ENCODE measurements around the gene TNFRSF4. TPM values are rescaled to one million over a fixed set of nuclear protein-coding genes. Genes with fewer than 3 reads are reported as not detected.

TNFRSF4 gene
- total and polyA plus RNA-seq, 10 of the 15 experiments (the other 5 are each of a cell fraction or from before 2014, with no cell fraction given), result 0.05 to 7.3 (median 2.5) TPM; not detected in 1

DNA sequence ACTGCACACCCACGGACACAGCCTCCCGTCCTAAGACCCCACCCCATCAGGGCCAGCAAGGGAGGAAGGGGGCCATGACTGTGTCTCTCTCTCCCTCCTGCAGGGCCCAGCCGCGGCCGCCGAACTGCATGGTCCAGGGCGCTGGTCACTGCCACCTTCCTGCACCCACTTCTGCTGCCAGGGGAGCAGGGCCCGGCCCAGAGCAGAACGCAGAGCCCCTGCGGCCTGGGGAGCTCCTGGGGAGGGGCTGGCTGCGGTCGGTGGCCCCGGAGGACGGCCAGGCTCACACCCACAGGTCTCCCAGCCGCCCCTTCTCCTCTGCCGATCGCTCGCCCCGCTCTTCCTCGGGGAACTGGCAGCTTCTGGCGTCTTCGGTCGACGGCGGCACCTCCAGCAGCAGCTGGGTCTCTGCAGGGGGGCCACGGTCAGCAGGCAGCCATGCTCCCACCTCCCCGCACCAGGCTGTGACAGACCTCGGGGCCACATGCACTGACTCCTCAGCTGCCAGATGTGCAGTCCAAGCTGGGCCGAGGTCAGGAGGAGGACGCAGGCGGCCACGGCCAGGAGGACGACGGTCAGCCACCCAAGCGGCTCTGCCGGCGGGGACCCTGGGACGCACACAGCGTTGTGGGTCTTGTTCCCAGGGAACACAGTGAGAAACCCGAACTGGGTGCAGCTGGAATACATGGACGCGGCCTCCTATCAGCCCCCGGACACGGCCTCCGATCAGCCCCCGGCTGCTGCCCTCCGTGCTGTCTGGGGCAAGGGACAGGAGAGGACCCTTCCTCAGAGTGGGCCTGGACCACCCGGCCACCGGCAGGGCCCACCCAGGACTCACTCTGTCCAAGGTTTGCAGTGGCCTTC is 10.2 kb downstream of the TNFRSF4 start:
- TF ChIP-seq, protein P1, sequence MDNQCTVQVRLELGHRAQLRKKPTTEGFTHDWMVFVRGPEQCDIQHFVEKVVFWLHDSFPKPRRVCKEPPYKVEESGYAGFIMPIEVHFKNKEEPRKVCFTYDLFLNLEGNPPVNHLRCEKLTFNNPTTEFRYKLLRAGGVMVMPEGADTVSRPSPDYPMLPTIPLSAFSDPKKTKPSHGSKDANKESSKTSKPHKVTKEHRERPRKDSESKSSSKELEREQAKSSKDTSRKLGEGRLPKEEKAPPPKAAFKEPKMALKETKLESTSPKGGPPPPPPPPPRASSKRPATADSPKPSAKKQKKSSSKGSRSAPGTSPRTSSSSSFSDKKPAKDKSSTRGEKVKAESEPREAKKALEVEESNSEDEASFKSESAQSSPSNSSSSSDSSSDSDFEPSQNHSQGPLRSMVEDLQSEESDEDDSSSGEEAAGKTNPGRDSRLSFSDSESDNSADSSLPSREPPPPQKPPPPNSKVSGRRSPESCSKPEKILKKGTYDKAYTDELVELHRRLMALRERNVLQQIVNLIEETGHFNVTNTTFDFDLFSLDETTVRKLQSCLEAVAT (IDR thresholded peaks at IDR 0.05), result 0 out of 2 replicates have a peak, but pooled peaks have one; percentile 37
- TF ChIP-seq ZZZ3 (IDR thresholded peaks at IDR 0.05; ENCODE audit: control insufficient read depth, insufficient read length, low read depth), result no peak
- DNase-seq (ENCODE audit: low read depth, low spot score) (no peak), FAIRE-seq (no peak), ATAC-seq (no peak)
- H3K27ac ChIP-seq (ENCODE audit: control insufficient read depth, insufficient read depth), result no peak overlapping the region
- RAD21 ChIA-PET (ENCODE audit: unreplicated experiment), result no interaction called here
- no peaks in the 10 kb centered on the region for H4K20me1 ChIP-seq (ENCODE audit: control insufficient read depth, insufficient read depth)
- no peaks in the 10 kb centered on the region for H3K36me3 ChIP-seq (ENCODE audit: control insufficient read depth in 2 of 2, insufficient read depth in 2 of 2, low read length in 1 of 2)
- no peak overlapping the region for H2AFZ ChIP-seq (ENCODE audit: control insufficient read depth, low read depth, low read length)
- POLR2A ChIA-PET, result no interaction called here
- BruUV-seq (replicated peaks), result no TSS peak
- no peak overlapping the region for H3K4me3 ChIP-seq
- no peak overlapping the region for H3K9ac ChIP-seq (ENCODE audit: control insufficient read depth, insufficient read depth, low read length)
- peaks cover 0 to 8% of the 10 kb centered on the region in 2 experiments; a peak in 1 of 4 replicates for H3K27me3 ChIP-seq (replicated peaks in 1 of 2; ENCODE audit: control insufficient read depth in 2 of 2, insufficient read depth in 2 of 2, low read length in 1 of 2)
- H3K4me2 ChIP-seq (ENCODE audit: control insufficient read depth, insufficient read depth), result no peak overlapping the region
- peaks cover 23% of the 10 kb centered on the region for H3K4me1 ChIP-seq (ENCODE audit: control insufficient read depth, insufficient read depth, low read length)
- intact Hi-C loops (cut with micrococcal nuclease; ENCODE audit: unreplicated experiment), result no loop called here
- in situ Hi-C loops (cut with MboI), result no loop called here
- CTCF ChIA-PET, result no interaction called here
- no peaks in the 10 kb centered on the region for H3K79me2 ChIP-seq (ENCODE audit: control insufficient read depth, insufficient read depth, low read length)
- no peaks in the 10 kb centered on the region for H3K9me3 ChIP-seq (replicated peaks; ENCODE audit: control insufficient read depth, insufficient read depth, low read length)
- SMC1A ChIA-PET (ENCODE audit: uncharacterized antibody, unreplicated experiment), result no interaction called here
- WGBS (ENCODE audit: insufficient coverage, insufficient replicate concordance, low lambda C conversion rate, missing lambda C conversion rate), result 64% methylated on average over 49 of the region's 49 CpGs

DNA sequence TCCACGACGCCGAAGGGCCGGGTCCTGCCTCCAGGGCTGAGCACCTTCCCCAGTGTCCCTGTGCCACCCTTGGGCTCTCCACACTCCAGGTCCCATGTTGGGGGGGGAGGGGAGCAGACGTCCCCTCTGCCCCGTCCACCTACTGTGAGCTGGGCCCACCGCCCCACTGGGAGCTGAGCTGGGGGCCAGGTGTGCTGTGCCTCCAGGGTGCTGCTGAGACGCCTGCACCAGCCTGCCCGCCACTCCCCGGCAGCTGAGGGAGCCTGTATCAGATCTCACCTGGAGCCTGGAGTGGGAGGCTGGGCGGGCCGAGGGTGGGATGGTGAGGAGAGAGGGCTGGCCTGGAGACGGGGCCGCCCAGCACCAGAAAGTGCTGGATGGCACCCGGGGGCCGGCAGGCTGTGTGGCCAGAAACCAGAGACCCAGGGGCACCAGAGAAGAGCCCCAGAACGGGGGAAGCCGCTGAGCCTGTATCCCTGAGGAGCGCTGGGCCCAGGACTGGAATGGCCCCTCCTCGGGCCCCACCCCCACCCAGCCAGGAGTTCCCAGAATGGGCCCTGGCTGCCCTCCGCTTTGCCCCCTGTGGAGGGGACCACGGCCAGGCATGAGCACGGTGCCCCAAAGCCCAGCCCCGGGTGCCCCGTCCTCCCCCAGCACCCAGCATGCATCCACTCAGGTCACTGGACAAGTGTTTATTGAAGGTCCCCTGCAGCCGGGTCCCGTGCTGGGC is 11.0 kb downstream of the TNFRSF4 start:
- RAD21 ChIA-PET (ENCODE audit: unreplicated experiment), result no interaction called here
- no peaks in the 10 kb centered on the region for H3K79me2 ChIP-seq (ENCODE audit: control insufficient read depth, insufficient read depth, low read length)
- no peak overlapping the region for H3K27ac ChIP-seq (ENCODE audit: control insufficient read depth, insufficient read depth)
- H3K4me1 ChIP-seq (ENCODE audit: control insufficient read depth, insufficient read depth, low read length), result peaks cover 19% of the 10 kb centered on the region
- POLR2A ChIA-PET, result no interaction called here
- intact Hi-C loops (cut with micrococcal nuclease; ENCODE audit: unreplicated experiment) (no loop called here), in situ Hi-C loops (cut with MboI) (no loop called here)
- CTCF ChIA-PET, result no interaction called here
- no peak for DNase-seq (ENCODE audit: low read depth, low spot score)
- no peak overlapping the region for H2AFZ ChIP-seq (ENCODE audit: control insufficient read depth, low read depth, low read length)
- no peak overlapping the region for H3K4me3 ChIP-seq
- no peak overlapping the region for H3K4me2 ChIP-seq (ENCODE audit: control insufficient read depth, insufficient read depth)
- H3K9me3 ChIP-seq (replicated peaks; ENCODE audit: control insufficient read depth, insufficient read depth, low read length), result no peaks in the 10 kb centered on the region
- WGBS (ENCODE audit: insufficient coverage, insufficient replicate concordance, low lambda C conversion rate, missing lambda C conversion rate), result 51% methylated on average over 24 of the region's 27 CpGs
- TF ChIP-seq, protein P2, sequence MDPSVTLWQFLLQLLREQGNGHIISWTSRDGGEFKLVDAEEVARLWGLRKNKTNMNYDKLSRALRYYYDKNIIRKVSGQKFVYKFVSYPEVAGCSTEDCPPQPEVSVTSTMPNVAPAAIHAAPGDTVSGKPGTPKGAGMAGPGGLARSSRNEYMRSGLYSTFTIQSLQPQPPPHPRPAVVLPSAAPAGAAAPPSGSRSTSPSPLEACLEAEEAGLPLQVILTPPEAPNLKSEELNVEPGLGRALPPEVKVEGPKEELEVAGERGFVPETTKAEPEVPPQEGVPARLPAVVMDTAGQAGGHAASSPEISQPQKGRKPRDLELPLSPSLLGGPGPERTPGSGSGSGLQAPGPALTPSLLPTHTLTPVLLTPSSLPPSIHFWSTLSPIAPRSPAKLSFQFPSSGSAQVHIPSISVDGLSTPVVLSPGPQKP (IDR thresholded peaks at IDR 0.05; ENCODE audit: low read depth, low read length), result no peak
- no peak for TF ChIP-seq LARP7 (IDR thresholded peaks at IDR 0.05)
- H4K20me1 ChIP-seq (ENCODE audit: control insufficient read depth, insufficient read depth), result no peaks in the 10 kb centered on the region
- SMC1A ChIA-PET (ENCODE audit: uncharacterized antibody, unreplicated experiment), result no interaction called here
- no peak for ATAC-seq
- BruUV-seq (replicated peaks), result no TSS peak
- FAIRE-seq, result no peak
- peaks cover 0 to 8% of the 10 kb centered on the region in 2 experiments; a peak in 1 of 4 replicates for H3K27me3 ChIP-seq (replicated peaks in 1 of 2; ENCODE audit: control insufficient read depth in 2 of 2, insufficient read depth in 2 of 2, low read length in 1 of 2)
- H3K9ac ChIP-seq (ENCODE audit: control insufficient read depth, insufficient read depth, low read length), result no peak overlapping the region
- no peaks in the 10 kb centered on the region for H3K36me3 ChIP-seq (ENCODE audit: control insufficient read depth in 2 of 2, insufficient read depth in 2 of 2, low read length in 1 of 2)
